Measurements from ENCODE around the gene MKI67. TPM values are rescaled to one million over a fixed set of nuclear protein-coding genes. Genes with fewer than 3 reads are reported as not detected.

MKI67 gene
- total RNA-seq, 1 experiment from 2014 or later, result 81.4 TPM

Other genes with a start within 250 kb of the MKI67 start
- not detected in 2 replicates for gene CLRN3, start 233.5 kb downstream of the MKI67 start, total RNA-seq (2022)
- gene PTPRE, start 219.3 kb downstream of the MKI67 start, total RNA-seq (2022), result 21.8 and 34.6 TPM in 2 replicates